ENCODE data around the gene TADA1.
A peak's percentile ranks its signal among the peaks of the same experiment; 100 is the strongest.
"Not testable (repeated sequence)": the region's sequence is repeated elsewhere in the genome, so short reads cannot be mapped to it uniquely, and the experiment has no call there.

Gene TADA1

GRCh38 chr1:166899769-166900168, 23.7 kb upstream of the TADA1 start:
- Histone ChIP-seq H3K9me3 (ENCODE audit: control insufficient read depth in 5 of 5, low read length in 5 of 5) (peaks cover 0 to 11% (median 0%) of the 10 kb centered on the region in 5 donors), H3K36me3 (ENCODE audit: control insufficient read depth in 5 of 5, insufficient read depth in 5 of 5, low read length in 5 of 5) (no peaks in the 10 kb centered on the region), H3K4me1 (ENCODE audit: control insufficient read depth in 5 of 5, insufficient read depth in 5 of 5, low read length in 5 of 5) (peaks cover 0 to 6% (median 0%) of the 10 kb centered on the region in 5 donors), H3K4me3 (ENCODE audit: low read depth in 1 of 5, low read length in 5 of 5) (no peak overlapping the region), H3K27me3 (ENCODE audit: control insufficient read depth in 5 of 5, insufficient read depth in 4 of 5, low read length in 5 of 5) (no peaks in the 10 kb centered on the region), H3K27ac (ENCODE audit: low read depth, low read length) (no peak overlapping the region), H3K9ac (ENCODE audit: low read length in 5 of 5) (no peak overlapping the region)

GRCh38 chr1:166895766-166896165, 19.7 kb upstream of the TADA1 start:
- H3K9ac ChIP-seq (ENCODE audit: low read length in 5 of 5), result no peak overlapping the region
- no peaks in the 10 kb centered on the region for H3K36me3 ChIP-seq (ENCODE audit: control insufficient read depth in 5 of 5, insufficient read depth in 5 of 5, low read length in 5 of 5)
- peaks cover 0 to 3% (median 0%) of the 10 kb centered on the region in 5 donors for H3K27me3 ChIP-seq (ENCODE audit: control insufficient read depth in 5 of 5, insufficient read depth in 4 of 5, low read length in 5 of 5)
- H3K9me3 ChIP-seq (ENCODE audit: control insufficient read depth in 5 of 5, low read length in 5 of 5), result peaks cover 0 to 11% (median 0%) of the 10 kb centered on the region in 5 donors
- H3K4me3 ChIP-seq (ENCODE audit: low read depth in 1 of 5, low read length in 5 of 5), result no peak overlapping the region
- no peak overlapping the region for H3K27ac ChIP-seq (ENCODE audit: low read depth, low read length)
- H3K4me1 ChIP-seq (ENCODE audit: control insufficient read depth in 5 of 5, insufficient read depth in 5 of 5, low read length in 5 of 5), result no peaks in the 10 kb centered on the region

DNA sequence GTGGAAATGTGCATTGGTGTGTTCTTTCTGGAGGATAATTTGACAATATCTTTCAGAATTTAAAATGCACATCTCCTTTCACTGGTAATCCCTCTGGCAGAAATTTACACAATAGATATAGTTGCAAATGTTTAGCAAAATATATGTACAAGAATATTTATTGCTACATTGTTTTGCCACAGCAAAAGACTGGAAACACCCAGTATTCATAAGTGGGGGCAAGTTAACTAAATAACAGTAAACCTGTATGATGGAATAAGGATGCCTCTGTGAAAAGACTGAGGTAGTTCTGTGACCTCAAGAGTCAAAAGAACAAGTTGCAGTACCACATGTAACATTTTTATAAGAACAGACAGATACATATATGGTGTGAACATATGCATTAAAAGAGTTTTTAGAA, 13.7 kb upstream of the TADA1 start:
- H3K4me3 ChIP-seq (ENCODE audit: low read depth in 1 of 5, low read length in 5 of 5), result no peak overlapping the region
- H3K27ac ChIP-seq (ENCODE audit: low read depth, low read length), result no peak overlapping the region
- H3K9ac ChIP-seq (ENCODE audit: low read length in 5 of 5), result no peak overlapping the region
- H3K4me1 ChIP-seq (ENCODE audit: control insufficient read depth in 5 of 5, insufficient read depth in 5 of 5, low read length in 5 of 5), result no peaks in the 10 kb centered on the region
- H3K27me3 ChIP-seq (ENCODE audit: control insufficient read depth in 5 of 5, insufficient read depth in 4 of 5, low read length in 5 of 5), result peaks cover 2 to 11% (median 7%) of the 10 kb centered on the region in 5 donors
- H3K9me3 ChIP-seq (ENCODE audit: control insufficient read depth in 5 of 5, low read length in 5 of 5), result no peaks in the 10 kb centered on the region
- no peaks in the 10 kb centered on the region for H3K36me3 ChIP-seq (ENCODE audit: control insufficient read depth in 5 of 5, insufficient read depth in 5 of 5, low read length in 5 of 5)

- Histone ChIP-seq H3K36me3 (ENCODE audit: control insufficient read depth in 5 of 5, insufficient read depth in 5 of 5, low read length in 5 of 5) (no peaks in the 10 kb centered on the region), H3K9ac (ENCODE audit: low read length in 5 of 5) (no peak overlapping the region), H3K9me3 (ENCODE audit: control insufficient read depth in 5 of 5, low read length in 5 of 5) (no peaks in the 10 kb centered on the region), H3K27ac (ENCODE audit: low read depth, low read length) (no peak overlapping the region), H3K4me3 (ENCODE audit: low read depth in 1 of 5, low read length in 5 of 5) (no peak overlapping the region), H3K4me1 (ENCODE audit: control insufficient read depth in 5 of 5, insufficient read depth in 5 of 5, low read length in 5 of 5) (peaks cover 0 to 5% (median 4%) of the 10 kb centered on the region in 5 donors), H3K27me3 (ENCODE audit: control insufficient read depth in 5 of 5, insufficient read depth in 4 of 5, low read length in 5 of 5) (peaks cover 13 to 23% (median 17%) of the 10 kb centered on the region in 5 donors)
These were observed 12.5 kb upstream of the TADA1 start for GRCh38 chr1:166888373-166889111.

DNA sequence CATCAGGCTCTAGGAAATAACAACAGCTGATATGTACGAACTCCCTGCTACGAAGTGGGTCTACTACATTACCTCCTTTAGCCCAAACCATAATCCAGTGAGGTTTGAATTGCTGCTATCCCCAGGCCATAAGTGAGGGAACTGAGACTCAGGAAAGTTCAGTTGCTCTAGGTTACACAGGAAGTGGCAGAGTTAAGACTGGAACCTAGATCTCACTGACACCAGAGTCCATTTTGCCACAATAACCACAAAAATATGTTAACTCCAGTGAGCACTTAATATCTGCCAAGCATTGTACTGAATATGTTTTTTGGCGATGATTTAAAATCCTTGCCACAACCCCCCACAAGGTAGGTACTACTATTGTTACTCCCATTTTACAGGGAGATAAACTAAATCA, 8.9 kb upstream of the TADA1 start:
- no peaks in the 10 kb centered on the region for H3K36me3 ChIP-seq (ENCODE audit: control insufficient read depth in 5 of 5, insufficient read depth in 5 of 5, low read length in 5 of 5)
- peaks cover 13 to 20% (median 19%) of the 10 kb centered on the region in 5 donors for H3K27me3 ChIP-seq (ENCODE audit: control insufficient read depth in 5 of 5, insufficient read depth in 4 of 5, low read length in 5 of 5)
- peaks cover 0 to 5% (median 4%) of the 10 kb centered on the region in 5 donors for H3K4me1 ChIP-seq (ENCODE audit: control insufficient read depth in 5 of 5, insufficient read depth in 5 of 5, low read length in 5 of 5)
- H3K4me3 ChIP-seq (ENCODE audit: low read depth in 1 of 5, low read length in 5 of 5), result no peak overlapping the region
- no peaks in the 10 kb centered on the region for H3K9me3 ChIP-seq (ENCODE audit: control insufficient read depth in 5 of 5, low read length in 5 of 5)
- no peak overlapping the region for H3K9ac ChIP-seq (ENCODE audit: low read length in 5 of 5)
- no peak overlapping the region for H3K27ac ChIP-seq (ENCODE audit: low read depth, low read length)

GRCh38 chr1:166884040-166884642, 8.1 kb upstream of the TADA1 start:
- Histone ChIP-seq H3K27me3 (ENCODE audit: control insufficient read depth in 5 of 5, insufficient read depth in 4 of 5, low read length in 5 of 5) (peaks cover 13 to 20% (median 19%) of the 10 kb centered on the region in 5 donors), H3K9me3 (ENCODE audit: control insufficient read depth in 5 of 5, low read length in 5 of 5) (no peaks in the 10 kb centered on the region), H3K4me3 (ENCODE audit: low read depth in 1 of 5, low read length in 5 of 5) (no peak overlapping the region), H3K9ac (ENCODE audit: low read length in 5 of 5) (no peak overlapping the region), H3K27ac (ENCODE audit: low read depth, low read length) (no peak overlapping the region), H3K4me1 (ENCODE audit: control insufficient read depth in 5 of 5, insufficient read depth in 5 of 5, low read length in 5 of 5) (peaks cover 0 to 5% (median 4%) of the 10 kb centered on the region in 5 donors), H3K36me3 (ENCODE audit: control insufficient read depth in 5 of 5, insufficient read depth in 5 of 5, low read length in 5 of 5) (no peaks in the 10 kb centered on the region)

DNA sequence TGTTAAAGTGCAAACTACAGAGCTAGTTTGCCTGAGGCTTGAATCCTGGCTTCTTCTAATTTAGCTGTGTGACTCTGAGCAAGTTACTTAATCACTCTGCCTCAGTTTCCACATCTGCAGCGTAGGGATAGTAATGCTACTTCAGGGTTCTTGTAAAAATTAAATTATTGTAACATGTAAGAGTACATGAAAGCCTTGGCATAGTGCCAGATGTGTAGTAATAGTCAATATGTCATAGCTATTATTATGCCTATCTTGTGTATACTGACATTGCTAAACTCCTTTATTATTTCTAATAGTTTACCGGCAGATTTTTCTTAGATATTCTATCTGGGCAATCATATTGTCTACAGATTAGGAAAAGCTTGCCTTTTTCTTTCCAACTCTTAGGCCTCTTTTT, 6.8 kb upstream of the TADA1 start:
- Histone ChIP-seq H3K27me3 (ENCODE audit: control insufficient read depth in 5 of 5, insufficient read depth in 4 of 5, low read length in 5 of 5) (peaks cover 13 to 20% (median 19%) of the 10 kb centered on the region in 5 donors), H3K4me1 (ENCODE audit: control insufficient read depth in 5 of 5, insufficient read depth in 5 of 5, low read length in 5 of 5) (peaks cover 0 to 5% (median 4%) of the 10 kb centered on the region in 5 donors), H3K4me3 (ENCODE audit: low read depth in 1 of 5, low read length in 5 of 5) (no peak overlapping the region), H3K36me3 (ENCODE audit: control insufficient read depth in 5 of 5, insufficient read depth in 5 of 5, low read length in 5 of 5) (no peaks in the 10 kb centered on the region), H3K27ac (ENCODE audit: low read depth, low read length) (no peak overlapping the region), H3K9ac (ENCODE audit: low read length in 5 of 5) (no peak overlapping the region), H3K9me3 (ENCODE audit: control insufficient read depth in 5 of 5, low read length in 5 of 5) (no peaks in the 10 kb centered on the region)

DNA sequence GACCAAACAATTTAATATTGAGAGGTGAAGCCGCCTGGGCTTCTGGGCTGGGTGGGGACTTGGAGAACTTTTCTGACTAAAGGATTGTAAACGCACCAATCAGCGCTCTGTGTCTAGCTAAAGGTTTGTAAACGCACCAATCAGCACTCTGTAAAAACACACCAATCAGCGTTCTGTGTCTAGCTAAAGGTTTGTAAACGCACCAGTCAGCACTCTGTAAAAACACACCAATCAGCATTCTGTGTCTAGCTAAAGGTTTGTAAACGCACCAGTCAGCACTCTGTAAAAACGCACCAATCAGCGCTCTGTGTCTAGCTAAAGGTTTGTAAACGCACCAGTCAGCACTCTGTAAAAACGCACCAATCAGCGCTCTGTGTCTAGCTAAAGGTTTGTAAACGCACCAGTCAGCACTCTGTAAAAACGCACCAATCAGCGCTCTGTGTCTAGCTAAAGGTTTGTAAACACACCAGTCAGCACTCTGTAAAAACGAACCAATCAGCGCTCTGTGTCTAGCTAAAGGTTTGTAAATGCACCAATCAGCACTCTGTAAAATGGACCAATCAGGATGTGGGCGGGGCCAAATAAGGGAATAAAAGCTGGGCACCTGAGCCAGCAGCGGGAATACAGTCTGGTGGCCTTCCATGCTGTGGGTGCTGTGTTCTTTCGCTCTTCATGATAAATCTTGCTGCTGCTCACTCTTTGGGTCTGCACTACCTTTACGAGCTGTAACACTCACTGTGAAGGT, 2.3 kb upstream of the TADA1 start:
- not testable (repeated sequence) for H3K36me3 ChIP-seq (ENCODE audit: control insufficient read depth in 5 of 5, insufficient read depth in 5 of 5, low read length in 5 of 5); H3K4me3 ChIP-seq (ENCODE audit: low read depth in 1 of 5, low read length in 5 of 5); H3K9me3 ChIP-seq (ENCODE audit: control insufficient read depth in 5 of 5, low read length in 5 of 5); H3K9ac ChIP-seq (ENCODE audit: low read length in 5 of 5); H3K27me3 ChIP-seq (ENCODE audit: control insufficient read depth in 5 of 5, insufficient read depth in 4 of 5, low read length in 5 of 5); H3K27ac ChIP-seq (ENCODE audit: low read depth, low read length)
- H3K4me1 ChIP-seq (ENCODE audit: control insufficient read depth in 5 of 5, insufficient read depth in 5 of 5, low read length in 5 of 5), result peaks cover 3 to 18% (median 13%) of the 10 kb centered on the region in 5 donors

DNA sequence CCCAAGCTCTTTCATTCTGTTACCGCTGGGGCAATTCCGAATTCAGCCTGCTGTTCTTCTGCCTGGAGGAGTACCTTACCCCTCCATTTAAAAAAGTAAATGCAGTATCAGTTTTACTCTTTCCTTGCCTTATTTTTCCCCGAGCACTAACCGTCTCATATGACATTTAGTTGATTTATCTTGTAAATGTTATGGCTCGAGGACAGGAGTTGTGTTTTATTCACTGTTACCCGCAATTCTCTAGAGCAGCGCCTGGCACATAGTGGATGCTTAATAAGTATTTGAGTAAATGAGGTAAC, 425 bp upstream of the TADA1 start:
- Histone ChIP-seq H3K4me3 (ENCODE audit: low read depth in 1 of 5, low read length in 5 of 5) (peak overlapping the region; percentile 61 to 86 (median 82)), H3K27ac (ENCODE audit: low read depth, low read length) (no peak overlapping the region), H3K4me1 (ENCODE audit: control insufficient read depth in 5 of 5, insufficient read depth in 5 of 5, low read length in 5 of 5) (peaks cover 3 to 18% (median 13%) of the 10 kb centered on the region in 5 donors)

GRCh38 chr1:166875302-166875733, 746 bp downstream of the TADA1 start:
- peaks cover 3 to 18% (median 13%) of the 10 kb centered on the region in 5 donors for H3K4me1 ChIP-seq (ENCODE audit: control insufficient read depth in 5 of 5, insufficient read depth in 5 of 5, low read length in 5 of 5)

More for the DNA sequence above, 425 bp upstream of the TADA1 start:
- Histone ChIP-seq H3K36me3 (ENCODE audit: control insufficient read depth in 5 of 5, insufficient read depth in 5 of 5, low read length in 5 of 5) (no peaks in the 10 kb centered on the region), H3K27me3 (ENCODE audit: control insufficient read depth in 5 of 5, insufficient read depth in 4 of 5, low read length in 5 of 5) (no peaks in the 10 kb centered on the region), H3K9me3 (ENCODE audit: control insufficient read depth in 5 of 5, low read length in 5 of 5) (no peaks in the 10 kb centered on the region), H3K9ac (ENCODE audit: low read length in 5 of 5) (peak overlapping the region; percentile 26 to 72 (median 58))

More at GRCh38 chr1:166875302-166875733, 746 bp downstream of the TADA1 start:
- Histone ChIP-seq H3K27ac (ENCODE audit: low read depth, low read length) (no peak overlapping the region), H3K9me3 (ENCODE audit: control insufficient read depth in 5 of 5, low read length in 5 of 5) (no peaks in the 10 kb centered on the region), H3K4me3 (ENCODE audit: low read depth in 1 of 5, low read length in 5 of 5) (peak overlapping the region; percentile 70 to 86 (median 82)), H3K36me3 (ENCODE audit: control insufficient read depth in 5 of 5, insufficient read depth in 5 of 5, low read length in 5 of 5) (no peaks in the 10 kb centered on the region), H3K27me3 (ENCODE audit: control insufficient read depth in 5 of 5, insufficient read depth in 4 of 5, low read length in 5 of 5) (no peaks in the 10 kb centered on the region), H3K9ac (ENCODE audit: low read length in 5 of 5) (peak overlapping the region in 4 of 5 donors; percentile 72 to 92 (median 90))

All from subcutaneous abdominal adipose tissue (tissue), 5 donors.